LNCaP clone FGC (cell line): ENCODE measurements around the gene SLCO2A1.

Experiments
- DNase-seq: peaks from one replicate; pipeline ENCODE4 v3.0.0-alpha.2; 2011; ENCODE audit warnings: low read depth
- H3K4me3 ChIP-seq: 2 replicates; pipeline ENCODE4 v1.5.1; 2011; ENCODE audit warnings: mild to moderate bottlenecking, low read depth, low read length, control low read depth
- TF ChIP-seq, protein P1 (sequence below): IDR thresholded peaks from 2 replicates; pipeline ENCODE4 v1.5.1; 2012; ENCODE audit warnings: mild to moderate bottlenecking; ENCODE audit not compliant: control insufficient read depth, insufficient read depth; ENCODE audit errors: extremely low read depth

Gene SLCO2A1

GRCh38 chr3:134055661-134056060, 25.9 kb upstream of the SLCO2A1 start:
- TF ChIP-seq, protein P1, sequence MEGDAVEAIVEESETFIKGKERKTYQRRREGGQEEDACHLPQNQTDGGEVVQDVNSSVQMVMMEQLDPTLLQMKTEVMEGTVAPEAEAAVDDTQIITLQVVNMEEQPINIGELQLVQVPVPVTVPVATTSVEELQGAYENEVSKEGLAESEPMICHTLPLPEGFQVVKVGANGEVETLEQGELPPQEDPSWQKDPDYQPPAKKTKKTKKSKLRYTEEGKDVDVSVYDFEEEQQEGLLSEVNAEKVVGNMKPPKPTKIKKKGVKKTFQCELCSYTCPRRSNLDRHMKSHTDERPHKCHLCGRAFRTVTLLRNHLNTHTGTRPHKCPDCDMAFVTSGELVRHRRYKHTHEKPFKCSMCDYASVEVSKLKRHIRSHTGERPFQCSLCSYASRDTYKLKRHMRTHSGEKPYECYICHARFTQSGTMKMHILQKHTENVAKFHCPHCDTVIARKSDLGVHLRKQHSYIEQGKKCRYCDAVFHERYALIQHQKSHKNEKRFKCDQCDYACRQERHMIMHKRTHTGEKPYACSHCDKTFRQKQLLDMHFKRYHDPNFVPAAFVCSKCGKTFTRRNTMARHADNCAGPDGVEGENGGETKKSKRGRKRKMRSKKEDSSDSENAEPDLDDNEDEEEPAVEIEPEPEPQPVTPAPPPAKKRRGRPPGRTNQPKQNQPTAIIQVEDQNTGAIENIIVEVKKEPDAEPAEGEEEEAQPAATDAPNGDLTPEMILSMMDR: no peak
- no peak overlapping the region for H3K4me3 ChIP-seq
- no peak for DNase-seq

DNA sequence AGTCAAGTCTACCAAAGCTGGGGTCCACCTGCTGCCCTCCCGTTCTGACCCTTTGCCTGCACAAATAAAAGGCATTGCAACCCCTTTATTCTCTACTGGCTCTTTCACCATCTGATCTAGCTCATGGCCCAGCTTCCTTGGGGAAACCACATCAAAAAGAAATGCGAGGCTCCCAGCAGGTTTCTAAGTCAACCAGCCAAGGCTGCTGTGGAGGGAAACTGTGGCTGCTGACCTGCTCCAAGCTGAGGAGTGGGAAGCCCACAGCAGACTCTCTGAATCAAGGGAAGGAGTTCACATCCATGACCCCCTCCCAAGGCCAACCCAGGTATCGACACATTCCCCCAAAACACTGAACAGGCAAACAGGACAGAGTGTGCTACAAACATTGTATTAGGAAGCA, 25.2 kb upstream of the SLCO2A1 start:
- no peak for DNase-seq
- TF ChIP-seq, protein P1: no peak
- H3K4me3 ChIP-seq: no peak overlapping the region

- no peak for DNase-seq
- H3K4me3 ChIP-seq: no peak overlapping the region
- TF ChIP-seq, protein P1: no peak
Observed at GRCh38 chr3:134054231-134054630, 24.5 kb upstream of the SLCO2A1 start.

DNA sequence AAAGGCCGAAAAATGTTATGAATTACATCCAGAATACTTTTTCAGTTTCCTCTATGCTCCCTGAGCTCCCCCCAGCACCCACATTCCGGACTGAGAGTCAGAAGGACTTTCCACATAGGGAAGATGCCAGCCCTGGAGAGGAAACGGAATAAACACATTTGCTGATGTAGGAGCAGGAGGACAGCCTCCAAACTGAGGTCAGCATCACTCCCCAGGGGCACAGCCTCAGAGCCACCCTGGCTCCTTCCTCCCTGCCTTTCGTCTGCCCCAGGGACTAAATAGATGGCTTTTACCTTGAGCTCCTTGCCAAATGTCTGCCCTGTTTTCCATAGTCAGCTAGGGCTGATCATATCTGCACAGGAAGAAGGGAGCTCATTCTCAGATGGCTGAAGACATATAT, 22.6 kb upstream of the SLCO2A1 start:
- TF ChIP-seq, protein P1: no peak
- DNase-seq: no peak
- H3K4me3 ChIP-seq: no peak overlapping the region

DNA sequence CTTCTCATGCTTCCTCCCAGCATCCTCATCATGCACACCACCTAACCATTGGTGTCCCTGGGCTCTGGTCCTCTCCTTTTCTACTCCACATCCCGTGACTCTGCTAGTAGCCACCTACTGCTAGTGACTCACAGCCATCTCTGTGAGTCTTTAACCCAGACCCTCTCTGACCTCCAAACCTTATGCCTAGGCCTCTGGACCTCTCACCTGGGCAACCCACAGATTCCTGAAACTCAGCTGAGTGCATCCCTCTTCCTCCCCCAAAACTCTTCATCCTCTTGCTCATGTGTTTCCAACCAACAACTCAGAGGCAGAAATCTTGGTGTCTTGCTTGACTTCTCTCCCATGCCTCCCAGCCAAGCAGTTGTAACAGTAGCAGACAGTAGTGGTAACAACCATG, 20.0 kb upstream of the SLCO2A1 start:
- TF ChIP-seq, protein P1: no peak
- DNase-seq: no peak
- H3K4me3 ChIP-seq: no peak overlapping the region

- H3K4me3 ChIP-seq: no peak overlapping the region
- DNase-seq: no peak
- TF ChIP-seq, protein P1: no peak
Observed at GRCh38 chr3:134048278-134048996, 18.7 kb upstream of the SLCO2A1 start.

GRCh38 chr3:134044459-134044858, 14.7 kb upstream of the SLCO2A1 start:
- TF ChIP-seq, protein P1: no peak
- DNase-seq: no peak

More at GRCh38 chr3:134044459-134044858, 14.7 kb upstream of the SLCO2A1 start:
- no peak overlapping the region for H3K4me3 ChIP-seq
